GM18508 (cell line): ENCODE measurements around the gene TWSG1.
"Not testable (repeated sequence)": the region's sequence is repeated elsewhere in the genome, so short reads cannot be mapped to it uniquely, and the experiment has no call there.

Experiments
- ATAC-seq: cut with Tn5 transposase; IDR thresholded peaks from one replicate; pipeline ENCODE4 v1.9.1; 2021; ENCODE audit warnings: moderate number of reproducible peaks; ENCODE audit not compliant: insufficient read depth, unreplicated experiment

TWSG1 gene

GRCh38 chr18:9446839-9447238 is 112.3 kb downstream of the TWSG1 start:
- ATAC-seq = no peak

- no peak for ATAC-seq
Measured at GRCh38 chr18:9447334-9447733, 112.8 kb downstream of the TWSG1 start.

GRCh38 chr18:9449600-9450414 is 115.2 kb downstream of the TWSG1 start:
- no peak for ATAC-seq

- not testable (repeated sequence) for ATAC-seq
Measured at GRCh38 chr18:9450920-9451319, 116.3 kb downstream of the TWSG1 start.
